RWPE1 (cell line): ENCODE results near the gene KRCC1.

Experiments used
- CTCF ChIA-PET: fragments of 350-600 bp; sonication (Branson Sonifier 250); formaldehyde crosslinking; extraction: SDS; loops from one replicate; lab custom pipeline; 2021; lab: Yijun Ruan, JAX
- POLR2A ChIA-PET: fragments of 400-600 bp; formaldehyde crosslinking; extraction: SDS; loops from one replicate; lab custom pipeline; 2020; ENCODE audit warnings: antibody characterized with exemption; ENCODE audit not compliant: low non-redundant PET; lab: Yijun Ruan, JAX
- DNase-seq: peaks from one replicate; pipeline ENCODE4 v3.0.0; 2012; ENCODE audit warnings: low spot score
- H3K27ac ChIP-seq: fragments of 450-650 bp; 2 replicates; pipeline ENCODE4 v1.5.1; 2017
- CTCF ChIP-seq: fragments of 450-650 bp; conservative IDR thresholded peaks from 2 replicates; pipeline ENCODE4 v1.5.1; 2017; ENCODE audit warnings: low read depth, mild to moderate bottlenecking

Gene KRCC1

GRCh38 chr2:88071365-88071764, 15.8 kb upstream of the KRCC1 start:
- no peak for TF ChIP-seq CTCF
- POLR2A ChIA-PET, result no interaction called here
- CTCF ChIA-PET, result no interaction called here
- H3K27ac ChIP-seq, result no peak overlapping the region
- no peak for DNase-seq

- H3K27ac ChIP-seq, result no peak overlapping the region
- CTCF ChIA-PET, result no interaction called here
- no peak for DNase-seq
- POLR2A ChIA-PET, result no interaction called here
- TF ChIP-seq CTCF, result no peak
Observed at GRCh38 chr2:88070055-88070454, 14.5 kb upstream of the KRCC1 start.

- TF ChIP-seq CTCF, result no peak
- ChIA-PET POLR2A (no interaction called here), CTCF (no interaction called here)
- H3K27ac ChIP-seq, result no peak overlapping the region
- DNase-seq, result no peak
Observed at GRCh38 chr2:88069117-88069516, 13.5 kb upstream of the KRCC1 start.

- CTCF ChIA-PET, result no interaction called here
Observed at GRCh38 chr2:88068044-88068443, 12.5 kb upstream of the KRCC1 start.

GRCh38 chr2:88067598-88067997, 12.0 kb upstream of the KRCC1 start, which contains the start of gene SMYD1:
Gene SMYD1 (plus strand): TSS chr2:88067825. CDS start chr2:88067865, 40 bp downstream.
- ChIA-PET POLR2A (no interaction called here), CTCF (no interaction called here)
- no peak for TF ChIP-seq CTCF
- H3K27ac ChIP-seq, result no peak within 1 kb of the TSS
- DNase-seq, result no peak

More at GRCh38 chr2:88068044-88068443, 12.5 kb upstream of the KRCC1 start:
- no peak overlapping the region for H3K27ac ChIP-seq
- DNase-seq, result no peak
- POLR2A ChIA-PET, result no interaction called here
- no peak for TF ChIP-seq CTCF

- CTCF ChIA-PET, result no interaction called here
- POLR2A ChIA-PET, result no interaction called here
Observed at GRCh38 chr2:88067189-88067588, 11.6 kb upstream of the KRCC1 start.

More at GRCh38 chr2:88067189-88067588, 11.6 kb upstream of the KRCC1 start:
- no peak overlapping the region for H3K27ac ChIP-seq
- no peak for TF ChIP-seq CTCF
- DNase-seq, result no peak
